OCI-LY7 (cell line): ENCODE measurements around the gene STARD7.

Source experiments
- CTCF ChIP-seq: fragments of 200-600 bp; sonication (generic); conservative IDR thresholded peaks from 2 replicates; pipeline ENCODE4 v1.5.1; 2014; ENCODE audit warnings: mild to moderate bottlenecking, antibody characterized with exemption, low read length, moderate library complexity, mixed read lengths
- EZH2phosphoT487 ChIP-seq: fragments of 200-600 bp; sonication (generic); IDR thresholded peaks from 2 replicates; pipeline ENCODE4 v1.6.1; 2018; ENCODE audit warnings: low read depth, borderline replicate concordance, mild to moderate bottlenecking, mixed run types, antibody characterized with exemption, low read length, moderate library complexity, mixed read lengths

- TF ChIP-seq CTCF = no peak
- TF ChIP-seq EZH2phosphoT487 = no peak
Observed at GRCh38 chr2:96191937-96192670, 16.5 kb downstream of the STARD7 start.
